GM23248 (cell line): ENCODE results near the gene SUSD4. TPM values are rescaled to one million over a fixed set of nuclear protein-coding genes. Genes with fewer than 3 reads are reported as not detected.

Source experiments
- DNase-seq: peaks from one replicate; pipeline ENCODE4 v3.0.0-alpha.2; 2015
- H2AFZ ChIP-seq: fragments of 200-600 bp; sonication (generic); 2 replicates; pipeline ENCODE4 v1.6.1; 2016; ENCODE audit warnings: antibody characterized with exemption
- H3F3A ChIP-seq: fragments of 200-600 bp; sonication (generic); 2 replicates; pipeline ENCODE4 v1.6.1; 2016; ENCODE audit warnings: mild to moderate bottlenecking, antibody characterized with exemption, mixed run types; ENCODE audit not compliant: insufficient read depth
- H3K27ac ChIP-seq: fragments of 200-600 bp; sonication (generic); 2 replicates; pipeline ENCODE4 v1.5.1; 2016; ENCODE audit warnings: mild to moderate bottlenecking
- H3K27me3 ChIP-seq: fragments of 200-600 bp; sonication (generic); replicated peaks from 2 replicates; pipeline ENCODE4 v1.6.1; 2016; ENCODE audit warnings: mild to moderate bottlenecking; ENCODE audit not compliant: insufficient read depth
- H3K36me3 ChIP-seq: fragments of 200-600 bp; sonication (generic); 2 replicates; pipeline ENCODE4 v1.6.1; 2016; ENCODE audit warnings: low read depth, mild to moderate bottlenecking
- H3K4me1 ChIP-seq: fragments of 200-600 bp; sonication (generic); 2 replicates; pipeline ENCODE4 v1.6.1; 2016; ENCODE audit warnings: mild to moderate bottlenecking; ENCODE audit not compliant: insufficient read depth
- H3K4me2 ChIP-seq: fragments of 200-600 bp; sonication (generic); one replicate; pipeline ENCODE4 v1.6.1; 2016; ENCODE audit warnings: mild to moderate bottlenecking; ENCODE audit not compliant: unreplicated experiment
- H3K4me3 ChIP-seq: fragments of 200-600 bp; sonication (generic); 2 replicates; pipeline ENCODE4 v1.5.1; 2016; ENCODE audit warnings: mild to moderate bottlenecking
- H3K79me2 ChIP-seq: fragments of 200-600 bp; sonication (generic); 2 replicates; pipeline ENCODE4 v1.6.1; 2016; ENCODE audit warnings: mild to moderate bottlenecking; ENCODE audit not compliant: insufficient read depth
- H3K9ac ChIP-seq: fragments of 200-600 bp; sonication (generic); 2 replicates; pipeline ENCODE4 v1.6.1; 2016; ENCODE audit warnings: mild to moderate bottlenecking
- H3K9me2 ChIP-seq: fragments of 200-600 bp; sonication (generic); 2 replicates; pipeline ENCODE4 v1.6.1; 2016; ENCODE audit warnings: mixed run types, mild to moderate bottlenecking, moderate library complexity; ENCODE audit not compliant: insufficient read depth
- H3K9me3 ChIP-seq: fragments of 200-600 bp; sonication (generic); one replicate; pipeline ENCODE4 v1.6.1; 2017; ENCODE audit warnings: low read depth
- H4K20me1 ChIP-seq: fragments of 200-600 bp; sonication (generic); 2 replicates; pipeline ENCODE4 v1.6.0; 2016; ENCODE audit not compliant: insufficient read depth
- EZH2 ChIP-seq: fragments of 200-600 bp; sonication (generic); IDR thresholded peaks from 2 replicates; pipeline ENCODE4 v1.6.1; 2018; ENCODE audit warnings: antibody characterized with exemption, mild to moderate bottlenecking; ENCODE audit not compliant: insufficient read depth, poor library complexity, severe bottlenecking
- EZH2phosphoT487 ChIP-seq: fragments of 200-600 bp; sonication (generic); IDR thresholded peaks from 2 replicates; pipeline ENCODE4 v1.6.1; 2018; ENCODE audit warnings: antibody characterized with exemption, moderate library complexity, mild to moderate bottlenecking, low read depth; ENCODE audit not compliant: insufficient read depth
- WGBS, 2 experiments: methylation state at CpG; one replicate each; pipeline ENCODE4 v1.1.6; 2015 to 2017; ENCODE audit warnings: low lambda C conversion rate in 2 of 2, low coverage in 1 of 2; ENCODE audit errors: missing lambda C conversion rate in 2 of 2; 5-methylcytosine and 5-hydroxymethylcytosine counted together
- in situ Hi-C: fragments of 300-500 bp; cut with MboI; formaldehyde crosslinking; loops from 2 replicates; pipeline ENCODE4 v1.15.0; 2020
- polyA plus RNA-seq: library from polyadenylated mRNA; unstranded; fragments of >200 nt; fragmentation: Nextera tagmentation; extraction: Ambion mirVana; gene quantifications from 2 replicates; pipeline ENCODE4 v1.2.1, GENCODE V29; 2016
- total RNA-seq: library from RNA; depleted of rRNA; stranded (reverse); fragments of >200 nt; shearing (Covaris generic); gene quantifications from 2 replicates; pipeline ENCODE4 v1.2.3, GENCODE V29; 2014

Gene SUSD4
- total and polyA plus RNA-seq, 2 experiments from 2014 or later: 1.1 to 3.9 TPM

GRCh38 chr1:223331929-223332328 lies 32.0 kb downstream of the SUSD4 start:
- in situ Hi-C loops: no loop called here
- Histone ChIP-seq H3K27me3 (peaks cover 17% of the 10 kb centered on the region), H3K4me1 (peaks cover 10% of the 10 kb centered on the region), H3K4me3 (no peak overlapping the region), H3K9ac (no peak overlapping the region), H3K9me3 (no peaks in the 10 kb centered on the region), H3K79me2 (no peaks in the 10 kb centered on the region), H3K27ac (no peak overlapping the region), H3K9me2 (no peaks in the 10 kb centered on the region), H3K36me3 (no peaks in the 10 kb centered on the region), H4K20me1 (no peaks in the 10 kb centered on the region), H2AFZ (no peak overlapping the region), H3F3A (no peaks in the 10 kb centered on the region), H3K4me2 (peak overlapping the region; percentile 17)
- WGBS, 2 experiments: 4 to 6% methylated on average over 1 of the region's 1 CpG
- peak; percentile 85 for DNase-seq
- TF ChIP-seq EZH2: no peak
- TF ChIP-seq EZH2phosphoT487: no peak

- Histone ChIP-seq H3K4me3 (no peak overlapping the region), H3K27me3 (peaks cover 17% of the 10 kb centered on the region), H2AFZ (no peak overlapping the region), H4K20me1 (no peaks in the 10 kb centered on the region), H3K27ac (no peak overlapping the region), H3K9me3 (no peaks in the 10 kb centered on the region), H3K9ac (no peak overlapping the region), H3K4me2 (no peak overlapping the region), H3K36me3 (no peaks in the 10 kb centered on the region), H3F3A (no peaks in the 10 kb centered on the region), H3K9me2 (no peaks in the 10 kb centered on the region), H3K4me1 (peaks cover 10% of the 10 kb centered on the region), H3K79me2 (no peaks in the 10 kb centered on the region)
- WGBS, 2 experiments: 70 to 76% methylated on average over 4 of the region's 4 CpGs
- DNase-seq: no peak
- TF ChIP-seq EZH2phosphoT487 (no peak), EZH2 (no peak)
- in situ Hi-C loops: no loop called here
These were observed 32.7 kb downstream of the SUSD4 start for GRCh38 chr1:223331301-223331700.

- 75 to 78% methylated on average over 3 of the region's 3 CpGs for WGBS, 2 experiments
- Histone ChIP-seq H4K20me1 (no peaks in the 10 kb centered on the region), H3K9ac (no peak overlapping the region), H3K9me3 (no peaks in the 10 kb centered on the region), H3K4me1 (peaks cover 10% of the 10 kb centered on the region), H2AFZ (no peak overlapping the region), H3F3A (no peaks in the 10 kb centered on the region), H3K27ac (no peak overlapping the region), H3K9me2 (no peaks in the 10 kb centered on the region), H3K36me3 (no peaks in the 10 kb centered on the region), H3K4me2 (no peak overlapping the region), H3K4me3 (no peak overlapping the region), H3K79me2 (no peaks in the 10 kb centered on the region), H3K27me3 (peaks cover 15% of the 10 kb centered on the region)
- in situ Hi-C loops: no loop called here
- TF ChIP-seq EZH2: no peak
- TF ChIP-seq EZH2phosphoT487: no peak
- DNase-seq: no peak
These were observed 33.5 kb downstream of the SUSD4 start for GRCh38 chr1:223330466-223330865.

- Histone ChIP-seq H3K4me2 (no peak overlapping the region), H3K27me3 (peaks cover 11% of the 10 kb centered on the region; the same call in 1 of the 2 replicates), H3K79me2 (no peaks in the 10 kb centered on the region), H3K4me1 (peaks cover 10% of the 10 kb centered on the region), H3K9me3 (no peaks in the 10 kb centered on the region), H4K20me1 (no peaks in the 10 kb centered on the region), H3F3A (no peaks in the 10 kb centered on the region), H3K27ac (no peak overlapping the region), H2AFZ (no peak overlapping the region), H3K36me3 (no peaks in the 10 kb centered on the region), H3K9me2 (no peaks in the 10 kb centered on the region), H3K4me3 (no peak overlapping the region), H3K9ac (no peak overlapping the region)
- in situ Hi-C loops: no loop called here
- no peak for TF ChIP-seq EZH2
- TF ChIP-seq EZH2phosphoT487: no peak
- 72 to 74% methylated on average over 5 of the region's 5 CpGs for WGBS, 2 experiments
- no peak for DNase-seq
These were observed 34.1 kb downstream of the SUSD4 start for GRCh38 chr1:223329664-223330415.

GRCh38 chr1:223329252-223329651 lies 34.7 kb downstream of the SUSD4 start:
- in situ Hi-C loops: no loop called here
- Histone ChIP-seq H3K9me3 (no peaks in the 10 kb centered on the region), H3K9me2 (no peaks in the 10 kb centered on the region), H2AFZ (no peak overlapping the region), H3K27me3 (peaks cover 5% of the 10 kb centered on the region; the same call in 1 of the 2 replicates), H3K79me2 (no peaks in the 10 kb centered on the region), H3K4me1 (peaks cover 10% of the 10 kb centered on the region), H3K36me3 (no peaks in the 10 kb centered on the region), H3K27ac (no peak overlapping the region), H3F3A (no peaks in the 10 kb centered on the region), H4K20me1 (no peaks in the 10 kb centered on the region), H3K4me3 (no peak overlapping the region), H3K4me2 (no peak overlapping the region), H3K9ac (no peak overlapping the region)
- no peak for DNase-seq
- TF ChIP-seq EZH2phosphoT487: no peak
- no peak for TF ChIP-seq EZH2
